ENCODE measurements around the gene EPN2.

EPN2 gene

GRCh38 chr17:19383681-19384470 lies 146.7 kb downstream of the EPN2 start:
- FAIRE-seq = no peak

GRCh38 chr17:19384723-19385391 lies 147.7 kb downstream of the EPN2 start:
- no peak for FAIRE-seq

GRCh38 chr17:19385521-19385983 lies 148.4 kb downstream of the EPN2 start:
- FAIRE-seq = no peak

Data from A204.1 (cell line).